Right cardiac atrium (tissue), 5 donors: ENCODE data around the gene HIF3A. TPM values are rescaled to one million over a fixed set of nuclear protein-coding genes. Genes with fewer than 3 reads are reported as not detected.

Source experiments
- polyA plus RNA-seq: library from polyadenylated mRNA; stranded (reverse); fragments of 200-250 nt; gene quantifications from one replicate; pipeline ENCODE4 v1.2.3, GENCODE V29; 2013
- total RNA-seq, 4 donors: library from RNA; stranded (reverse); fragmentation: NEBNext Ultra II Directional; extraction: Animal tissue kit (Norgen Biotek cat#: 25700); gene quantifications; one replicate each; pipeline ENCODE4 v1.2.1, GENCODE V29; 2021
- donor health status: healthy with polysubstance abuse.
- donor health status: DM: no; HTN: yes; CAD: no.
- donor health status: DM: no; HTN: no; CAD: no.
- donor health status: DM: no; HTN: yes; CAD: no; lungs with severe emphysema.
- donor health status: DM: yes; HTN: yes; CAD: no.

HIF3A gene
- total and polyA plus RNA-seq, 5 donors, result 60.0 to 132 (median 94.7) TPM

Other genes with a start within 250 kb of the HIF3A start
- gene IGFL3, start 172.4 kb upstream of the HIF3A start, total RNA-seq, result not detected
- gene IGFL3, start 172.4 kb upstream of the HIF3A start, polyA plus RNA-seq, result not detected
- gene IGFL2, start 148.8 kb upstream of the HIF3A start, total RNA-seq, result under 1 TPM in 1 of 4 donors, not detected in 3; 0.43 TPM
- gene IGFL2, start 148.8 kb upstream of the HIF3A start, polyA plus RNA-seq, result 0.14 TPM
- not detected for gene IGFL1, start 67.3 kb upstream of the HIF3A start, total RNA-seq
- gene IGFL1, start 67.3 kb upstream of the HIF3A start, polyA plus RNA-seq, result not detected
- 10 to 100 TPM; 62.4 to 74.1 (median 64.7) TPM for gene PPP5C, start 50.0 kb downstream of the HIF3A start, total RNA-seq
- gene PPP5C, start 50.0 kb downstream of the HIF3A start, polyA plus RNA-seq, result 62.7 TPM
- 10 to 100 TPM; 47.0 to 54.6 (median 49.9) TPM for gene CCDC8, start 116.5 kb downstream of the HIF3A start, total RNA-seq
- gene CCDC8, start 116.5 kb downstream of the HIF3A start, polyA plus RNA-seq, result 28.8 TPM
- gene PNMA8C, start 131.9 kb downstream of the HIF3A start, total RNA-seq, result under 1 TPM; 0.23 to 0.31 (median 0.26) TPM
- gene PNMA8C, start 131.9 kb downstream of the HIF3A start, polyA plus RNA-seq, result 0.05 TPM
- 10 to 100 TPM; 15.7 to 29.8 (median 26.4) TPM for gene PNMA8A, start 174.5 kb downstream of the HIF3A start, total RNA-seq
- 10.7 TPM for gene PNMA8A, start 174.5 kb downstream of the HIF3A start, polyA plus RNA-seq
- 1 to 10 TPM; 2.1 to 3.7 (median 2.3) TPM for gene PNMA8B, start 198.8 kb downstream of the HIF3A start, total RNA-seq
- 1.6 TPM for gene PNMA8B, start 198.8 kb downstream of the HIF3A start, polyA plus RNA-seq